ENCODE results near the gene MC1R.

DNA sequence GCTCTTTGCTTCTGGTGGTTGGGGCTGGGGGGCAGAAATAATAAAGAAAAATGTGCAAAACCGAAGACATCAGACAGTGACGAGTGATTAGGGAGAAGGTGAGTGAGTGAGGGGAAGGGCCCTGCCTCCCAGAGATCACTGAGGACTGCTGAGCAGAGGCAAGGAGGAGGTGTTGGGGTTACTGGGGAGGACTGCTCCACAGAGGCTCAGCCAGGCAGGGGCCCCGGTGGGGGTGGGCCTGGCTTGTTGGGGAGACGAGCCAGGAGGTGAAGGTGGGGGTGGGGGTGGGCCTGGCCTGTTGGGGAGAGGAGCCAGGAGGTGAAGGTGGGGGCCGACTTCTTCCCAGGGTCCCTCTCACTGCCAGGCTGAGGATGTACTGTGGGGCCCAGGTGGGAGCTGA is 27.9 kb downstream of the MC1R start:
- TF ChIP-seq, protein P1, sequence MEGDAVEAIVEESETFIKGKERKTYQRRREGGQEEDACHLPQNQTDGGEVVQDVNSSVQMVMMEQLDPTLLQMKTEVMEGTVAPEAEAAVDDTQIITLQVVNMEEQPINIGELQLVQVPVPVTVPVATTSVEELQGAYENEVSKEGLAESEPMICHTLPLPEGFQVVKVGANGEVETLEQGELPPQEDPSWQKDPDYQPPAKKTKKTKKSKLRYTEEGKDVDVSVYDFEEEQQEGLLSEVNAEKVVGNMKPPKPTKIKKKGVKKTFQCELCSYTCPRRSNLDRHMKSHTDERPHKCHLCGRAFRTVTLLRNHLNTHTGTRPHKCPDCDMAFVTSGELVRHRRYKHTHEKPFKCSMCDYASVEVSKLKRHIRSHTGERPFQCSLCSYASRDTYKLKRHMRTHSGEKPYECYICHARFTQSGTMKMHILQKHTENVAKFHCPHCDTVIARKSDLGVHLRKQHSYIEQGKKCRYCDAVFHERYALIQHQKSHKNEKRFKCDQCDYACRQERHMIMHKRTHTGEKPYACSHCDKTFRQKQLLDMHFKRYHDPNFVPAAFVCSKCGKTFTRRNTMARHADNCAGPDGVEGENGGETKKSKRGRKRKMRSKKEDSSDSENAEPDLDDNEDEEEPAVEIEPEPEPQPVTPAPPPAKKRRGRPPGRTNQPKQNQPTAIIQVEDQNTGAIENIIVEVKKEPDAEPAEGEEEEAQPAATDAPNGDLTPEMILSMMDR (conservative IDR thresholded peaks at IDR 0.05; ENCODE audit: low read length) = no peak
- TF ChIP-seq EZH2phosphoT487 (IDR thresholded peaks at IDR 0.05; ENCODE audit: borderline replicate concordance, low read depth, low read length) = no peak

Data from OCI-LY7 (cell line).